ENCODE data around the gene TNFRSF18.

Gene TNFRSF18

GRCh38 chr1:1241588-1242219 is 35.3 kb upstream of the TNFRSF18 start:
- no peak overlapping the region for H3K4me3 ChIP-seq (ENCODE audit: low read length)
- no peak for DNase-seq (ENCODE audit: low read depth, low spot score)

GRCh38 chr1:1240822-1241587 is 34.6 kb upstream of the TNFRSF18 start:
- H3K4me3 ChIP-seq (ENCODE audit: low read length): no peak overlapping the region
- no peak for DNase-seq (ENCODE audit: low read depth, low spot score)

- DNase-seq (ENCODE audit: low read depth, low spot score): no peak
- H3K4me3 ChIP-seq (ENCODE audit: low read length): no peak overlapping the region
Measured at GRCh38 chr1:1240348-1240732, 33.9 kb upstream of the TNFRSF18 start.

- DNase-seq (ENCODE audit: low read depth, low spot score): no peak
- H3K4me3 ChIP-seq (ENCODE audit: low read length): no peak overlapping the region
Measured at GRCh38 chr1:1239614-1240347, 33.4 kb upstream of the TNFRSF18 start.

GRCh38 chr1:1239227-1239613 is 32.8 kb upstream of the TNFRSF18 start:
- H3K4me3 ChIP-seq (ENCODE audit: low read length): no peak overlapping the region
- DNase-seq (ENCODE audit: low read depth, low spot score): no peak

- no peak overlapping the region for H3K4me3 ChIP-seq (ENCODE audit: low read length)
- no peak for DNase-seq (ENCODE audit: low read depth, low spot score)
Measured at GRCh38 chr1:1238702-1239178, 32.3 kb upstream of the TNFRSF18 start.

GRCh38 chr1:1237874-1238701 is 31.7 kb upstream of the TNFRSF18 start:
- no peak for DNase-seq (ENCODE audit: low read depth, low spot score)
- H3K4me3 ChIP-seq (ENCODE audit: low read length): no peak overlapping the region

- H3K4me3 ChIP-seq (ENCODE audit: low read length): no peak overlapping the region
Measured at GRCh38 chr1:1236945-1237873, 30.8 kb upstream of the TNFRSF18 start.

GRCh38 chr1:1236176-1236763 is 29.9 kb upstream of the TNFRSF18 start:
- no peak for DNase-seq (ENCODE audit: low read depth, low spot score)

More at GRCh38 chr1:1236945-1237873, 30.8 kb upstream of the TNFRSF18 start:
- DNase-seq (ENCODE audit: low read depth, low spot score): no peak

GRCh38 chr1:1235016-1235744 is 28.8 kb upstream of the TNFRSF18 start:
- DNase-seq (ENCODE audit: low read depth, low spot score): no peak
- no peak overlapping the region for H3K4me3 ChIP-seq (ENCODE audit: low read length)

More at GRCh38 chr1:1236176-1236763, 29.9 kb upstream of the TNFRSF18 start:
- H3K4me3 ChIP-seq (ENCODE audit: low read length): no peak overlapping the region

- DNase-seq (ENCODE audit: low read depth, low spot score): no peak
- H3K4me3 ChIP-seq (ENCODE audit: low read length): no peak overlapping the region
Measured at GRCh38 chr1:1234180-1234808, 27.9 kb upstream of the TNFRSF18 start.

- no peak overlapping the region for H3K4me3 ChIP-seq (ENCODE audit: low read length)
- no peak for DNase-seq (ENCODE audit: low read depth, low spot score)
Measured at GRCh38 chr1:1233567-1233892, 27.1 kb upstream of the TNFRSF18 start.

- H3K4me3 ChIP-seq (ENCODE audit: low read length): peak overlapping the region; percentile 54
Measured at GRCh38 chr1:1232796-1233566, 26.6 kb upstream of the TNFRSF18 start.

GRCh38 chr1:1232208-1232795 is 25.9 kb upstream of the TNFRSF18 start, which contains the start of gene B3GALT6:
Gene B3GALT6, plus strand, starts transcription at chr1:1232237. Its CDS starts 42 bp downstream, at chr1:1232279.
- peak within 1 kb of the TSS; percentile 96 for H3K4me3 ChIP-seq (ENCODE audit: low read length)
- no peak for DNase-seq (ENCODE audit: low read depth, low spot score)

More at GRCh38 chr1:1232796-1233566, 26.6 kb upstream of the TNFRSF18 start:
- no peak for DNase-seq (ENCODE audit: low read depth, low spot score)

- DNase-seq (ENCODE audit: low read depth, low spot score): peak; percentile 92
- peak within 1 kb of the TSS; percentile 96 for H3K4me3 ChIP-seq (ENCODE audit: low read length)
Measured at GRCh38 chr1:1231400-1232207, 25.2 kb upstream of the TNFRSF18 start, which contains the start of gene SDF4. Gene SDF4, minus strand, starts transcription at chr1:1232001. Its CDS starts 3,229 bp downstream, at chr1:1228772.
